Ovary (tissue), 9 donors: ENCODE results near the gene CSTF3. TPM values are rescaled to one million over a fixed set of nuclear protein-coding genes. Genes with fewer than 3 reads are reported as not detected.

Experiments used
- DNase-seq, 5 donors: peaks; one replicate each; pipeline ENCODE4 v3.0.0-alpha.2; 2019 to 2020
- H3K27ac ChIP-seq, 2 donors: fragments of 200-600 bp; one replicate each; pipeline versions ENCODE4 v1.5.1 to v1.8.0; 2019 to 2022
- H3K27me3 ChIP-seq: fragments of 200-600 bp; one replicate; pipeline ENCODE4 v1.8.0; 2022
- H3K36me3 ChIP-seq: fragments of 200-600 bp; sonication (generic); one replicate; pipeline ENCODE4 v1.5.1; 2019
- H3K4me1 ChIP-seq: one replicate; pipeline ENCODE4 v1.8.1; 2013; ENCODE audit warnings: mild to moderate bottlenecking, moderate library complexity; ENCODE audit not compliant: insufficient read depth
- H3K4me3 ChIP-seq: fragments of 200-600 bp; sonication (generic); one replicate; pipeline ENCODE4 v1.5.1; 2017
- H3K9me3 ChIP-seq, 2 donors: fragments of 200-600 bp in 1 of 2; sonication (generic) in 1 of 2; one replicate each; pipeline versions ENCODE4 v1.5.1 to v1.8.1; 2013 to 2019; ENCODE audit warnings: mild to moderate bottlenecking in 1 of 2, moderate library complexity in 1 of 2
- EP300 ChIP-seq: sonication (generic); formaldehyde crosslinking; IDR thresholded peaks from one replicate; pipeline ENCODE4 v1.6.1; 2017; ENCODE audit warnings: antibody characterized with exemption
- POLR2A ChIP-seq: fragments of 450-650 bp; IDR thresholded peaks from one replicate; pipeline ENCODE4 v1.6.1; 2017; ENCODE audit warnings: antibody characterized with exemption, mild to moderate bottlenecking, moderate library complexity
- whole genome bisulfite sequencing, 3 donors: extraction: QIAGEN DNeasy Blood & Tissue Kit in 1 of 3; methylation state at CpG; one replicate each; pipeline versions ENCODE4 v1.1.5 to v1.1.7; 2013 to 2017; 5-methylcytosine and 5-hydroxymethylcytosine counted together
- intact Hi-C, 4 donors: fragments of 100-400 bp; cut with DNase I; formaldehyde crosslinking; loops; one replicate each; pipeline versions ENCODE4 v1.11.0 to v1.15.1; 2022 to 2023
- polyA plus RNA-seq, 2 donors: library from polyadenylated mRNA; stranded (reverse); fragments of 200-250 nt in 1 of 2; fragments of 350-450 nt in 1 of 2; fragmentation: Illumina TruSeq in 1 of 2; extraction: RNeasy Lipid Tissue Mini Kit (QIAGEN cat#74804) in 1 of 2; gene quantifications; one replicate each; pipeline ENCODE4 v1.2.3, GENCODE V29; 2013 to 2014
- total RNA-seq, 7 donors: library from RNA; depleted of rRNA in 2 of 7; stranded (reverse); fragments of >200 nt in 2 of 7; fragmentation: NEBNext Ultra II Directional in 3 of 7; extraction: Animal tissue kit (Norgen Biotek cat#: 25700) in 3 of 7; gene quantifications; one replicate each; pipeline versions ENCODE4 v1.1.0 to v1.2.4, GENCODE V29; 2016 to 2023
- TF ChIP-seq, protein P1 (sequence below), 3 donors: fragments of 450-650 bp in 2 of 3; fragments of 200-600 bp in 1 of 3; IDR thresholded peaks; one replicate each; pipeline versions ENCODE4 v1.5.1 to v1.8.0; 2016 to 2022; ENCODE audit warnings: antibody characterized with exemption in 3 of 3, mild to moderate bottlenecking in 1 of 3
- donor health status: DM: no; HTN: no; CAD: no; lungs with moderate emphysema.
- donor health status: DM: no; HTN: no; CAD: no.
- donor health status: Bipolar disorder and iron deficiency.
- donor health status: DM: yes; HTN: yes; CAD: no.
- donor health status: DM: no; HTN: no; CAD: no.
- donor health status: DM: yes; HTN: yes; CAD: no.

Gene CSTF3
- total and polyA plus RNA-seq, 9 donors = 7.4 to 28.8 (median 23.7) TPM

DNA sequence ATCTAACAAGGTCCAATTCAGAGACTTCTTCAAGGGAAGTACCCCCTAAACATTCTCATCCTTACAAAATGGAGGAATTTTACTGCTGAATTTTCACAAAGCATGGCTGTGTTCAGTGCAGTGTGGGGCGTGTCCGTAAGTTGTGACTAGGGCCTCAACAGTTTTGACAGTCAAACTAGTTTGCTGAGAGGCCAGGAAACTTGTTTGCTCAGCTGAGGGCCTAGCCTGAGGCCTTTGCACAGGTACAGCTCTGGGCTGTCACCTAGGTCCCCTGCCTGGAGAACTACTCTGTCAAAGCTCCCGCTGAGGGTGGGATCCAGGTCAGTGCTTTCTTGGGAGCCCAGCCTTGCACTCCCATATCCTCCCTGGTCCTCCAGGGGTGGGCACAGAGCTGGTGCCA is 94.0 kb downstream of the CSTF3 start:
- TF ChIP-seq, protein P1, sequence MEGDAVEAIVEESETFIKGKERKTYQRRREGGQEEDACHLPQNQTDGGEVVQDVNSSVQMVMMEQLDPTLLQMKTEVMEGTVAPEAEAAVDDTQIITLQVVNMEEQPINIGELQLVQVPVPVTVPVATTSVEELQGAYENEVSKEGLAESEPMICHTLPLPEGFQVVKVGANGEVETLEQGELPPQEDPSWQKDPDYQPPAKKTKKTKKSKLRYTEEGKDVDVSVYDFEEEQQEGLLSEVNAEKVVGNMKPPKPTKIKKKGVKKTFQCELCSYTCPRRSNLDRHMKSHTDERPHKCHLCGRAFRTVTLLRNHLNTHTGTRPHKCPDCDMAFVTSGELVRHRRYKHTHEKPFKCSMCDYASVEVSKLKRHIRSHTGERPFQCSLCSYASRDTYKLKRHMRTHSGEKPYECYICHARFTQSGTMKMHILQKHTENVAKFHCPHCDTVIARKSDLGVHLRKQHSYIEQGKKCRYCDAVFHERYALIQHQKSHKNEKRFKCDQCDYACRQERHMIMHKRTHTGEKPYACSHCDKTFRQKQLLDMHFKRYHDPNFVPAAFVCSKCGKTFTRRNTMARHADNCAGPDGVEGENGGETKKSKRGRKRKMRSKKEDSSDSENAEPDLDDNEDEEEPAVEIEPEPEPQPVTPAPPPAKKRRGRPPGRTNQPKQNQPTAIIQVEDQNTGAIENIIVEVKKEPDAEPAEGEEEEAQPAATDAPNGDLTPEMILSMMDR (IDR thresholded peaks at IDR 0.05) = no peak
- no peaks in the 10 kb centered on the region for H3K36me3 ChIP-seq
- DNase-seq = no peak
- no peaks in the 10 kb centered on the region for H3K27me3 ChIP-seq
- WGBS, 3 donors = 96 to 100% (median 98%) methylated on average over 3 of the region's 3 CpGs
- no peaks in the 10 kb centered on the region for H3K4me1 ChIP-seq
- H3K27ac ChIP-seq = no peak overlapping the region
- no peak overlapping the region for H3K4me3 ChIP-seq
- intact Hi-C loops = loop anchor here (2.0 to 10.0 kb wide), 4 partner anchors 100 to 258 kb away; no protein-coding TSS in a partner anchor
- no peaks in the 10 kb centered on the region for H3K9me3 ChIP-seq

DNA sequence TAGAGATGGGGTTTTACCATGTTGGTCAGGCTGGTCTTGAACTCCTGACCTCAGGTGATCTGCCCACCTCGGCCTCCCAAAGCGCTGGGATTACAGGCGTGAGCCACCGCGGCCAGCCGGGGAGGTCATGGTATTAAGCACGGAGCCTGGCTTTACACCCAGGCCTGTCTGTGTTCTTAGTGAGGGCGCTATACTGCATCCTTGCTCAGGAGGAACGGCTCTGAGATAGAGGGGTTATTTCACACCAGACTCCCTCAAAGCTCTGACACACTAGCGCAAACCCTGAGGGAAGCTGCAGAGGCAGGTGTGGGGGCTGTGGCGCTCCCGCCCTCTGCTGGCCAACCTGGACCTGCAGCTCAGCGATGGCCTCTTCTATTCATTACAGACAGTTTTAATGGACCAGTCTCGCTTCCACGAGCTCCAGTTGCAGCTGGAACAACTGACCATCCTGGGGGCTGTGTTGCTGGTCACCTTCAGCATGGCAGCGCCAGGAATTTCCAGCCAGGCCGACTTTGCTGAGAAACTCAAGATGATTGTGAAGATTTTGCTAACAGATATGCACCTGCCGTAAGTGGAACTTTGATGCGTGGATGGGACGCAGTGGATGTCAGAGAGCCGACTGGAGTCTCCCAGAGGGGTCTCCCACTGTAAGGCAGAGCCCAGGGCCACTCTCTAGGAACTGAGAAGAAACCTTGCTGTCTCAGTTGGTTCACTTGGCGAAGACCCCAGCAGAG is 95.7 kb downstream of the CSTF3 start:
- peak; percentile 40 to 75 (median 59) for DNase-seq
- WGBS, 3 donors = 60 to 64% (median 62%) methylated on average over 22 of the region's 22 CpGs
- H3K27me3 ChIP-seq = no peaks in the 10 kb centered on the region
- no peaks in the 10 kb centered on the region for H3K36me3 ChIP-seq
- H3K9me3 ChIP-seq = no peaks in the 10 kb centered on the region
- no peaks in the 10 kb centered on the region for H3K4me1 ChIP-seq
- no peak overlapping the region for H3K27ac ChIP-seq
- no peak overlapping the region for H3K4me3 ChIP-seq
- TF ChIP-seq EP300 = no peak
- TF ChIP-seq, protein P1 (IDR thresholded peaks at IDR 0.05) = peak; percentile 42 to 61 (median 61)
- no peak for TF ChIP-seq POLR2A
- intact Hi-C loops = loop anchor here (2.0 to 10.0 kb wide), 4 partner anchors 98 to 257 kb away; no protein-coding TSS in a partner anchor

DNA sequence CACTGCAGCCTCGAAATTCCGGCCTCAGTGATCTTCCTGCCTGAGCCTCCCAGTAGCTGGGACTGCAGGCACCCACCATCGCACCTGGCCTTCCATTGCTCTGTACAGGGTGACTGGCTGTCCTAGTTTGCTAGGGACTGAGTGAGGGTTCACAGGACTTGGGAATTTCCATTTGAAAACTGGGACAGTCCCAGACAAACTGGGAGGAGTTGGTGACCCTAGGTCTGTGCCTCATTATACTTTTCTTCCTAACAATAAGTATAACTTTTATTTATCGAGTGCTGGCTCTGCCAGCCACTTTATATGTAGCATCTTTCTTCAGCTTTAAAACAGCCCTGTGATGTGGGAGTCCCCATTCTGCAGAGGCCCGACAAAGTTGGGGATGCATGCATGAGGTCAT is 96.4 kb downstream of the CSTF3 start:
- H3K27me3 ChIP-seq = no peaks in the 10 kb centered on the region
- intact Hi-C loops = loop anchor here (5.0 to 10.0 kb wide), 3 partner anchors 98 to 103 kb away; no protein-coding TSS in a partner anchor
- H3K4me3 ChIP-seq = no peak overlapping the region
- 87 to 91% (median 88%) methylated on average over 5 of the region's 5 CpGs for WGBS, 3 donors
- TF ChIP-seq POLR2A (no peak), EP300 (no peak)
- TF ChIP-seq, protein P1 (IDR thresholded peaks at IDR 0.05) = no peak
- H3K9me3 ChIP-seq = no peaks in the 10 kb centered on the region
- no peaks in the 10 kb centered on the region for H3K36me3 ChIP-seq
- H3K4me1 ChIP-seq = no peaks in the 10 kb centered on the region
- H3K27ac ChIP-seq = no peak overlapping the region
- DNase-seq = no peak

DNA sequence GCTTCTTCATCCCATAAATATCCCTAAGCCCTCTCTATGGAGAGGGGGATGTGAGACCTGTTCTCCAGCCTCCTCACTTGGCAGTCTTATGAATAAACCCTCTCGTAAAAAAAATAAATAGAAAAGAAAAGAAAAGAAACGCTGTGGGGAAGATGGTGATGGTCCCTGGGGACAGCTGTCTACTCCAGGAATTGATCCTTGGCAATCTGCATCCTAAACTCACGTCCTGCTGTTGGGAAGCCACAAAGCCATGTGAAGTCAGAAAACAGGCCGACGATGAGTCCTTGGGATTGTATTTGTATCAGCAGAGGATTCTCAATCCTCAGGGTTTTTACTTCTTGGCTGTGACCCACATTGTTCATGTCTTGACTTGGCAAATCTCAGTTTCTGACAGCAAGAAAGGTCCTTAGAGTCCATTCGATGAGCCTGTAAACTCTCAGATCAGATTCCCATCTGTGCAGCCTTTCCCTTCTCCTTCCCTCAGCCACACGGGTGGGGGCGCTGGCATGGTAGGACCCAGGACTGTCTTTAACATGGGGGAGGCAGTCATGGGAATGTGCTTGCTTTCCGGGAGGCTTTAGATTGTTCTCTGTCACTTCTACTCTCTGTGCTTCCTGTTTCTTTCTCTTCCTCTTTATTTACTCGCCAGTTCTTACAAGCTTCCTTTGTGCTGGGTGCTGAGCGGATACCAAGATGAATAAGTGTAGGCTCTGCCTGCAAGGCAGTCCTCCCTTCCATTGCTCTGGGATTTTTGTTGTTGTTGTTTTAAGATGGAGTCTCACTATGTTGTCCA is 97.1 kb downstream of the CSTF3 start:
- no peaks in the 10 kb centered on the region for H3K36me3 ChIP-seq
- TF ChIP-seq POLR2A = no peak
- TF ChIP-seq, protein P1 (IDR thresholded peaks at IDR 0.05) = no peak
- TF ChIP-seq EP300 = no peak
- no peaks in the 10 kb centered on the region for H3K4me1 ChIP-seq
- no peaks in the 10 kb centered on the region for H3K9me3 ChIP-seq
- no peak overlapping the region for H3K27ac ChIP-seq
- DNase-seq = no peak
- no peaks in the 10 kb centered on the region for H3K27me3 ChIP-seq
- WGBS, 3 donors = 48 to 58% (median 52%) methylated on average over 11 of the region's 11 CpGs
- intact Hi-C loops = loop anchor here in 2 of 4 donors (10.0 kb wide), 1 partner anchor 99 kb away; no protein-coding TSS in a partner anchor
- no peak overlapping the region for H3K4me3 ChIP-seq
